ENCODE results near the gene ITIH1. TPM values are rescaled to one million over a fixed set of nuclear protein-coding genes. Genes with fewer than 3 reads are reported as not detected.

Gene ITIH1
- total RNA-seq, 1 donor from 2014 or later = not detected

DNA sequence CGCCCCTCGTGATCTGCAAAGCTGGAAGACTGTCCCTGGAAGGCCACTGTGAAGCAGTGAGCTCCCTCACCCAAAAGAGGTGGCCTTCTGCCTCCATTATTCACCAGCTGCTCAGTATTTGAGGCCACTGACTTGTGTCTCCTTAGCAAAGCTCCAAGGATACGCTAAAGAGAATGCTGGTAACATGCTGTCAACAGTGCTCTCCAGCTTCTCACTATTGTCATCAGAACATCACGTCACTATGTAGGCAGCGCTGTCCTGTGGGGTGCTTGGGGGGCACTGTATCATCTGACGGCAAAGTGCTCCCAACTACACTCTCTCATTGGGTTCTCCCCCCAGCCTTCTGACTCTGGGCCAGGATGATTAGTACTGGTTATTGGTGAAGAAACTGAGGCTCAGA is 38.8 kb downstream of the ITIH1 start:
- no peak for DNase-seq (ENCODE audit: low read depth in 2 of 2)

GRCh38 chr3:52816654-52817053 is 39.3 kb downstream of the ITIH1 start:
- no peak for DNase-seq (ENCODE audit: low read depth in 2 of 2)

DNA sequence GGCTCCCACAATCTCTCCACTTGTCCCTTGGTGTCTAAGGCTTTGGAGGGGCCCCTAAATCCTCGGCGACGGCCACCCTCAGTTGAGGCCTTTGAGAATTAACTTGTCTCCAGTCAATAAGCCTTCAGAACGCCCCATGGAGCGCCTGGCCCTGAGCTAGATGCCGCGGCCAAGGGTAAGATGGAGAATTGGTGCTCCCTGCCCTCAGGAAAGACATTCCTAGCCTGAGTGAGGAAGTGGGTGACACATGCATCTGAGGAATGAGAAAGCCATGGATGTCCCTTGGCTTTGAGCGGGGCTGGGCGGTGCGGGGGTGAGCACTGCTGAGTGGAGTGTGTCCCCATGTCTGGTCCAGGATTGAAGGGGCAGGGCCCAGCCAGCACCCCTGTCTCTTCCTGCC is 39.8 kb downstream of the ITIH1 start:
- no peak for DNase-seq (ENCODE audit: low read depth in 2 of 2)

DNA sequence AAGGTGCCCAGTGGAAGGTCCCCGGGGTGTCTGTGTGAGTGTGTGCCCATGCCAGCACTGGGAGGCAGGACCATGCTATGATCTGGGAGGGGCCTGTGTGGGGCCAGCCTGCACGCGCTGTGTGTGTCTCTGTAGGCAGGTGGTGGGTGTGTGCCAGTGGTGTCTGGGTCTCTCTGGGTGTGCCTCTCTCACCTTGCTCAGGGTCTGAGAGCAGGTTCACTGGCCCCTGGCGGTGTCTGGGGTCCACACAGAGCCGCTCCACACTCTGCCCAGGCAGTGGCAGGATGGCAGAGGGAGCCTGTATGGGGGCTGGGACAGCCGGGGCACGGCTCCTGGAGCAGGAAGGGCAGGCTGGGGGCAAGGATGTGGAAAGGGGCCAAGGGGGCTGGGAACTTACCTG is 40.5 kb downstream of the ITIH1 start:
- DNase-seq (ENCODE audit: low read depth in 2 of 2) = no peak

DNA sequence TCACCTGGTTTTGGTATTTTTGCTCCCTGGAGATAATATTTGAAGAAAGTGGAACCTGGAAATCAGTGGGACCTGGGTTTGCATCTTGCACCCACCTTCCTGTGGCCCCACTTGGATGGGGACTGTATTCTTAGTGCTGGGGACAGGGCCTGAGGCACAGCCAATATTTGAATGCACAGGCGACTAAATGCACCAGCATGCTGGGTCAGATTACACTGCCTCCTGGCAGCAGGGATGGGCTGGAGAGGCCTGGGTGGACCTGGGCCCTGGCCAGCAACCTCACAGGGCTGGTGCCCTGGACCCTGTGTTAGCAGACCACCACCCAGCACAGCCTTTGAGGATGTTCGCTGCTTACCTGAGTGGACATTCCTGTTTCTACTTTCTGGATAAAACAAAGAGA is 42.5 kb downstream of the ITIH1 start:
- DNase-seq (ENCODE audit: low read depth in 2 of 2) = no peak

DNA sequence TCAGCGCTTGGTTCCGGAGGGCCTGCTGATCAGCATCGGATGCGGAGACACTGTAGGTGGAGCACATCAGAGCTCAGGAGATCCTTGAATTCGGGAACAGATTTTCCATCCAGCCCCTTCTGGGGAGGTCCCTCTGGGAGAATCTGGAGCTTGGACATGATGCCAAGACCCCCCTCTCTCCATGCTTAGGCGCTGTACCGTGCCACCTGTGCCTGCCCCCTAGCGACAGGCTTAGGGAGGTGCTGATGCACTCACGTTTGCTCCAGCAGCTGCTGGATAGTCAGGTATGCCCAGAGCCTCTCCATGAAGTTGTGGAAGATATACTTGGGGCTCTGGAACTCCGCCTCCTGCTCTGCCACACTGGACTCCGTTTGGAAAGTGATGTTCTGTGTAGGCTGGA is 43.3 kb downstream of the ITIH1 start:
- DNase-seq (ENCODE audit: low read depth in 2 of 2) = peak; percentile 37 to 55

DNA sequence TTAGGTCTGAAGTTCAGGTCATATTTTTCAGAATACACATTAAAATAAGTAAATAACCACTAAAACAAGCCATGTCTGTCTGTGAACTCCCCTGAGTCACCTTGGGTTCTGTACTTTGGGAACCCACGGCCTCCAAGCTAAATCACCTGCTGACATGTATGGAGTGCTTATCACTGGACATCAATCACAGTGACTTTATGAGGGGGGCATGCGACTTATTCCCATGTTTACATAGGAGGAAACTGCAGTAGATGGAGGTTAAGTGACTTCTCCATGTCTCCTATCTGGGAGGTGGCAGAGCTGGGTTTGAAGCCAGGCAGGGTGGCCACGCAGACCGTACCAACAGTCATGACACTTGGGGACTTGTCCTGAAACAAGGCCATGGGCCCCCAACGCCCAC is 45.0 kb downstream of the ITIH1 start:
- no peak for DNase-seq (ENCODE audit: low read depth in 2 of 2)

DNA sequence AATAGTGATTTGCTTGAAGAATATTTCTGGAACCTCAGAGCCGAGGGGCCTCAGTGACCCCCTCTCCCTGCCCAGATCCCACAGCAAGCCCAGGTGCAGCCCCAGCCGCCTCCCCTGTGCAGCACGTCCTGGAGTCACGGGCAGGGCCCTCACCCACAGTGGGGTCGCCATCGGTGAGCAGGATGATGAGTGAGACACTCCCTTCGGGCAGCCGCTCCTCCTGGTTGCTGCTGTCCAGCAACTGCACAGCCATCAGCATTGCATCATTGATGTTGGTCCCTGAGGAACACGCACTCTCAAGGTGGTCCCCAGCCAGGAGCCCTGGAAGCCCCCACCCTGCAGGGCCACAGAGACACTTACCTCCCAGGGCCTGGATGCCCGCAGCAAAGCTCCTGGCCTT is 46.6 kb downstream of the ITIH1 start:
- DNase-seq (ENCODE audit: low read depth in 2 of 2) = no peak

- peak in 1 of 2 donors; percentile 44 for DNase-seq (ENCODE audit: low read depth in 2 of 2)
Observed at GRCh38 chr3:52827441-52827840, 50.0 kb downstream of the ITIH1 start.

- DNase-seq (ENCODE audit: low read depth in 2 of 2) = no peak
Observed at GRCh38 chr3:52827866-52828376, 50.5 kb downstream of the ITIH1 start.

GRCh38 chr3:52829482-52829881 is 52.1 kb downstream of the ITIH1 start:
- DNase-seq (ENCODE audit: low read depth in 2 of 2) = no peak

DNA sequence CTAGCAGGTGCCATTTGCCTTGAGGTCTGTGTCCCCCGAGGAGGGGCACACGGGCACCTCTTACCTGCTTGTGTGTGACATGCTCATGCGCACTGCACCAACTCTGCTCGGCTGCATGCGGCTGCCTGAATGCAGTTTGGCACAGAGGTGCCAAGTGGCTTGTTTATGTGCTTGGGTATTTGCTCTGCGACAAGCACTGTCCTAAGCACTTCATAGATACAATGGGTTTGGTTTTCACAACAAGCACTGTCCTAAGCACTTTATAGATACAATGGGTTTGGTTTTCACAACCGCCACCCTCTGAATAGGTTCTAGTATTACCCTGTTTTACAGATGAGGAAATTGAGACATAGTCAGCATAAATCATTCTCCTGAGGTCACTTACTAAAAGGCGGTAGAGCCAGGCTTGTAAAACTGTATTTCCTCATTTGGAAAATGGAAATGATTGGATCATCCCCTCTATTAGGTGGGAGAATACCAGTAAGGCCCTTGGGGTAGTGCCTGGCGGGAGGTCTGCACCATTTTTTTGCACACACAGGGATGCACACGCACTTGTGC is 52.6 kb downstream of the ITIH1 start:
- DNase-seq (ENCODE audit: low read depth in 2 of 2) = no peak

- DNase-seq (ENCODE audit: low read depth in 2 of 2) = no peak
Observed at GRCh38 chr3:52830535-52831258, 53.3 kb downstream of the ITIH1 start, which contains the start of gene ITIH4. Gene ITIH4 (minus strand): TSS chr3:52830672. CDS start chr3:52830642, 30 bp downstream.

- peak; percentile 80 to 85 for DNase-seq (ENCODE audit: low read depth in 2 of 2)
Observed at GRCh38 chr3:52831500-52832301, 54.3 kb downstream of the ITIH1 start.

GRCh38 chr3:52833202-52833601 is 55.8 kb downstream of the ITIH1 start:
- DNase-seq (ENCODE audit: low read depth in 2 of 2) = no peak

DNA sequence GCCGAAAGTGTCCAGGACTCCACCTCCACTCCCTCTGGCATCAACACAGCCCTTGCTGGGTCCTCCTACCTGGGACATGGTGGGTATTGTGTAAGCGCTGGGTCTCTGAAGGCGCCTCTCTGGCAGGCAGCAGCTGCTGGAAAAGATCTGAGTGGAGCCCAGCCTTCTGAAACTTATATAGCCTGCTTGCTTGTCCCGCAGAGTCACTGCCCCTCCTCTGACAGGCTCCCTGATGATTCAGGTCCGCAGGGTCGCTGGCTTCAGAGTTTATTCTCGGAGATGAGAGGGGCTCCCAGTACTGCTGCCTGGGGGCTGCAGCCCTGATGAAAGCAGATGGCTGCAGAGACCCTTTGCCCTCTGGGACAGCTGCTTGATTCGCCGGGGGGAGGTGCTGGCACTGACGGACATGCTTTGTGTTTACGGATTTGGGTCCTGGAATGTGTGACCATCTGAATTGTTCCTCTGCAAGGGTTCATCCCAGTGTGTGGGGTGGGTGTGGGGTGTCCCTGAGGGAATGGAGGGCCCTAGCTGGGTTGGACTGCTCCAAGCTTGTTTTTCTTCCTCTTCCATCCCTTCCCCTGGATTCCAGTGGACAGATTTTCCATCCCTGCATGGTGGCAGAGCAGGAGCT is 57.6 kb downstream of the ITIH1 start, which contains the start of gene MUSTN1:
Gene MUSTN1, minus strand, starts transcription at position 149 of the 631 bp plus-strand sequence. Its CDS starts 71 bp downstream, at position 78.
- DNase-seq (ENCODE audit: low read depth in 2 of 2) = peak in 1 of 2 donors; percentile 70

DNA sequence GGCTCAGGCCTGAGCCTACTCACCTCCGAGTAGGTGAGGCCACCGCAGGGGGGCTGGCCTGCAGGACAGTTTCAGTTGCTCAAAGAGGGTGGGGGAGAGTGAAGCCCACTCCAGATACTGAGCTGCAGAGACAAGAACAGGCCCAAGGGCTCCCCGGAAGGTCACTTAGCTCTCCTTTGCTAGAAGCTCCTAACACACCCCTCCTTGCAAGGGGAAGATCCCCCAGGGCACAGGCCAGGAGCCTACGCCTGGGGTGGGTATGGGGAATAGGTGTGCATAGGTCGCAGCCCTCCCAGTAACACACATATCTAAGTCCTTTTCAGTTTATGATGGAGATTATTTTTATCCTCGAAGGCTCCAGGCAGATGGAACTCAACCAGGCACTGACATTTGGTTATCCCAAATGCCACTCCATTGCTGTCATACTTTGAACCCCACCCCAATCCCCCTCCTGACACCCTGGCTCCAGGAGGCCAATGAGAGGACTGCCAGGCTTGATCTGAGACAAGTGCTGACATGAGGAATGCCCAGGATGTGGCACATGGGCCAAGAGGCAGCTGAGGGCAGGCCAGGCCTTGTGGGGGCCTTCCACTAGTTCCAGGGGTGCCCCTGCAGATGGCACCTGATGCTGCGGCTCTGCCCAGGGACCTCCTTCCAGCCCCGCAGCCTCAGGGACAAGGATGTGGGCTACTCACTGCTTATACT is 58.5 kb downstream of the ITIH1 start:
- DNase-seq (ENCODE audit: low read depth in 2 of 2) = no peak

- no peak for DNase-seq (ENCODE audit: low read depth in 2 of 2)
Observed at GRCh38 chr3:52836471-52836845, 59.1 kb downstream of the ITIH1 start.

DNA sequence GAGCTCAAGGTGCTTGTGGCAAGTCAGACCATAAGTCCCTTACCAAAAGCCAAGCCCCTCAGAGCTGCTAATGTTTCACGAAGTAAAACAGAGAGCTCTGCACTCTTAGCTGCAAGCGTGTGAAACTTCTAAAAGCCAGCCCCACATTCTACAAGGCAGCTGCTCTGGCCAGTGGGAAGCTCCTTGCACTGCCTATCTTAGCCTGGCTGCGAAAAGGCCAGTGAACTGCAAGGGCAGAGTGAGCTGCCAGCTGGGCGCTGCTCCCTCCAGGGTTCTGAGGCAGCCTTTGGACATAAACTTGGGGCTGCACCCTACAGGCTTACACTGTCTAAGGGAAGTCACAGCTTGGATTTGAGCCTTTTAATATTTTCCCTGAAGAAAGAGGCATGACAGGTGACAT is 59.6 kb downstream of the ITIH1 start:
- no peak for DNase-seq (ENCODE audit: low read depth in 2 of 2)

DNA sequence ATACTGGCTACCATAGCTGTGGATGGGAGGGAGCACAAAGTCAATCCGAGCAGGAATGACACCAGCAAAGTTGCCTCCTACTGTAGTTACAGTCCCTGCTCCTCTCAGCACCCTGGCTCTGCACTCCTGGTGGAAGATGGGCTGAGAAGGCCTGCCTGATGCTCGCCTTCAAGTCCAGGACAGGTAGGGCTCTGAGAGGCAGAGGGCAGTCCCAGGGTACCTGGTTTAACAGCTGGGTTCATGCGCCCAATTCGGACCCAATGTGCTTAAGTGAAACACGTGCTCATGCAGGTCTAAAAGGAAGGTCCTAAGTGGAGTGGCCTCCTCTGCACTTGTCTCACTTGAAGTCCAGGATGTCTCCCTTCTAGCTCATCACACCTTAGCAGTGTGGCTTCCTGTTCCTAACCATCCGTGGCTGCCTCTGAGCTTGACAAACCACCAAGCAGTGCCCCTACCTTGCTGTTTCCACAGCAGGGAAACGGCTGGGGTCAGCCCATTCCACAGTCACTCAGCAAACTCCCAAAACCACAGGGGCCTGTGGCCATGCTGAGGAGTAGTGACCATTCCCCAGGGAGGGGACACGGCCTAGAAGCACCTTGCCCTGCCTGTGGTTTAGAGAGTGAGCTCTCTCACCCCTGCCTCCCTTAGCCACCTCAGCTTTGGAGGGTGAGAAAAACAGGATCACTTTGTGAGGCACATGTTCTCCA is 61.3 kb downstream of the ITIH1 start:
- no peak for DNase-seq (ENCODE audit: low read depth in 2 of 2)

DNA sequence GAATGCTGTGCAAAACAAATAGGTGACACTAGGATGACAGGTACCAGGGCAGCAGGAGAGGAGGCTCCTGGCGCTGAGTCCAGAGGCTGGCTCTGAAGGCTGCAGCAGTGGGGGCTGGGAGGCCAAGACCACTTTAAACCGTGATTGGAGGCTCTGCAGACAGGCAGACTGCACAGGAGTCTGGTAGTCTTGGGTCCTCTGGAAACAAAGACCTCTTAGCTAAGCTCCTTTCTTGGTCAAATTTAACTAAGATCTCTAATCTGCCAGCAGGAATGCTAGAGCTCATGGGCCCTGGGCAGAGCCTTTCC is 61.8 kb downstream of the ITIH1 start:
- DNase-seq (ENCODE audit: low read depth in 2 of 2) = no peak
